ENCODE data around the gene NUDT9. TPM values are rescaled to one million over a fixed set of nuclear protein-coding genes. Genes with fewer than 3 reads are reported as not detected.
"Not testable (repeated sequence)": the region's sequence is repeated elsewhere in the genome, so short reads cannot be mapped to it uniquely, and the experiment has no call there.

NUDT9 gene
- total RNA-seq, 1 donor from 2014 or later, result 56.9 TPM

DNA sequence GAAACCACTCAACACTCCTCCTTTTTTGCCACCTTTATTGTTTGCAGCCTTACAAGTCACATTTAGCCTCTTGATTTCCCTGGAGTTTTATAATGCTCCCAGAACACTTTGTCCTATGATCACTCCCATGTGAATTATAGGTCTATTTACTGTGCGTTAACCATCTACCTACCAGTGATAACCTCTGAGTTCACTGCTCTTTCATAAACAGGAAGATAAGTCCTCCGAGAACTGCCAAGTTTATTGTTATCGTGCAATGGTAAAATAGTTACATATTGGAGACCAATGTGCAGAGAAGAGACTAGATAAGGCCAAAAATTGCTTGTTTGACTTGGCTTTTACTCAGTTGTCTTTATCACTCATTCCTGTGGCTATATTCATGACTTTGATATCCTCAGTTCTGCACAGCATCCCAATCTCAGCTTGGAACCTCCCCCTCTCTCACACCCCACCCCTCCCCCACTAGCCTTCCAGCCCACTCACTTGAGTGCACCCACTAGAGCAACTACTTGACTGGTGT lies 12.9 kb upstream of the NUDT9 start:
- DNase-seq (ENCODE audit: low spot score), result peak; percentile 56

DNA sequence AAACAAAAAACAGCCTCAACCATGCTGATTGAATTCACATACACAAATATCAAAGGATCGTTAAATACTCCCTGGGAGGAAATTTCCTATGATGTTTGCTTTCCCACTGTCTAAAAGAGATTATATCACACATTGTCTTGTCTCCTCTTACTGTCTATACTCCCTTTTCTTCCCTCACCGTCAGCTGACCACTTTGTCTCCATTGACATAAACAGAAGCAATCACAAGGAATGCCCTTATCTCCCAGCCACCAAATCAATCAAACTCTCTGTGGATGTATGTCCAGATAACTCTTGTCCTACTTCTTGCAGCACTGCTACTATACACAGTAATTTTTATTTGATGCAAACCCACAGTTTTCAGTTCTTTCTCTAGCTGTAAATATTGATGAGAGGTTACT lies 12.2 kb upstream of the NUDT9 start:
- peak; percentile 72 for DNase-seq (ENCODE audit: low spot score)

DNA sequence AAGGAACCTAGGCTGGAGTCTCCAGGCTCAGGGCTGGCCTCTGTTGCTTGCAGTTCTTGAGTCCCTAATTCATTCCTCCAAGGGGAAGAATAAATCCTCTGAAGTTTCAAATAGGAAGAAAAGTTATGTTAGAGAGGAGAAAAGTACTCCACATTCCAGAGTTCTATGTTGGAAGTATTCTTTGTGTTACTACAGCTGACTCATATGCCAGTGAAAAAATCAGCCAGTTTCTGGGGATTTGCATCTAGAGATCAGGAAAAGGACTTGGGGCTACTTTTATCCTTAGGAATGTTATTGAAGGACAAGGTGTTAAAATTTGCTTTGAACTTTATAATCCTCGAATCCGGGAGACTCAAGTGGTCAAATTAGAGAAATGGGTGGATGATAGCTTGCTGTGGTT lies 11.7 kb upstream of the NUDT9 start:
- DNase-seq (ENCODE audit: low spot score), result no peak

DNA sequence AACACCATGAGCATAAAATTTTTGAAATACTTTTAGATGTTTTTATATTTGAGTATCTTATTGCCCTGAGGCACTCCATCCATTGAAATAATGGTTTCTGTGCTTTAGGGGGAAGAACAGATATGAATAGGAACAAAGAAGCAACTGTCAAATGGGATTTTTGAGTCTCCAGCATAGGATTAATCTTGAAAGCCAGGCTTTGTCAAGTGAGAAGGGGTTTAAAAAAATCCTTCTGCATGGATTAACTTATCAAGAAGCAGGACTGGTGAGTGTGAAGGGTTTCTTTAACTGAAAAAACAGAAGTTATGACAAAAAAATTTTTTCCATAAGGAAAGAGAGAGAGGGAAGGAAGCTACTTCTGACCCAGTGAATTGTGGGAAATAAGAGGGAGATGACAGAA lies 7.6 kb upstream of the NUDT9 start:
- DNase-seq (ENCODE audit: low spot score), result no peak

DNA sequence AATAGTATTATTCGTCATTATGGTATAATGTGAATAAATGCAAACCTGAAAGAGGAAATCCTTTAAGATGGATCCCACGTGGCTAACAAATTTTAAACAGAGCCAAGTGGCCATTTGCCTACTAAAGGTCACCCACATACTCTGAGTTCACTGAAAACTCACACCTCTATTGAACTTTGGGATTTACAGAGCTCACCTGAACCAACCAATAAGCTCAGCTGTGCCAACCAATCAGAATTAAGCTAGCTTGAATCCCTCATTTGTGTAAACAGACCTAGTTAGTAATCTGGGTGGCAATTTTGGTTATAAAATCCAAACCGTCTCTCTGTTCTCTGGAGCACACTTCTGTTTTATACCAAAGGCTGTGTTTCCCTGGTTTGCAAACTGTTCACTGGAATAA lies 5.4 kb upstream of the NUDT9 start:
- peak; percentile 53 for DNase-seq (ENCODE audit: low spot score)

DNA sequence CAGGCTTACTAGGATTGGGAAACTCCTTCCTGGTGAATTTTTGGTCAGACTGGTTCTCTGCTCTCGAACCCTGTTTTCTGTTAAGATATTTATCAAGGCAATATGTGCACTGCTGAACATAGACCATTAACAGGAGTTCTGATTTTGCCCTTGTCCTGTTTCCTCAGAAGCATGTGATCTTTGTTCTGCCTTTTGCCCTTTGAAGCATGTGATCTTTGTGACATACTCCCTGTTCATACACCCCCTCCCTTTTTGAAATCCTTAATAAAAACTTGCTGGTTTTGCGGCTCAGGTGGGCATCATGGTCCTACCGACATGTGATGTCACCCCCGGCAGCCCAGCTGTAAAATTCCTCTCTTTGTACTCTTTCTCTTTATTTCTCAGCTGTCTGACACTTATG lies 4.0 kb upstream of the NUDT9 start:
- DNase-seq (ENCODE audit: low spot score), result not testable (repeated sequence)

DNA sequence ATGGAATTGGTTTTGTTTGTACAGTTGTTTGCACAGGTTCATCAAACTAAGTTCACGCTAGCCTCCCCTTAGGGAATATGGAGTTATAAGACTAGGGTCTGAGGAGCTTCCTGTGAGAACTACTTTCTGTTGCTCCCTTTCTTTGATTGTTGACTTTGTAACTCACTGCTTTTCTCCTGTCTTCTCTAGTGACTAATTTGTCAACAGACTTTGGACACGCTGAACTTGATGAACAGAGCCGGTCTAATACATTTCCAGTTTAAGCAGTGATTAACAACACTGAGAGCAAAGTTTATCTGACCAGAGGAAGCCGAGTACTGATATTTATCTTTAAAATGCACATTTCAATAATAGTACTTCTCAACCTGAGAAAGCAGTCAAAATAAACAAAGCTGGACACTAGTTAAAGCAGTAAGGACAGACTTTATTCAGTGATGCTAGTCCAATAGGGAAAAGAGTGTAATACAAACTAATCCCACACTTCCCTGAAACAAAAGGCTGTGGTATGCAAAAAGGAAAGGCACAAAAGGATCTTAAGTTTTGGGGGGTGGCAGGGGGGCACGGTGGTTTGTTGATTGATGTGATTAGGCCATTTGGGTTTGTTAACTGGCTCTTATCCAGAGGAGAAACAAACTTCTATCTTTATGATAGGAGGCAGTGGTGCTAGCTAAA lies 2.7 kb upstream of the NUDT9 start:
- DNase-seq (ENCODE audit: low spot score), result no peak

DNA sequence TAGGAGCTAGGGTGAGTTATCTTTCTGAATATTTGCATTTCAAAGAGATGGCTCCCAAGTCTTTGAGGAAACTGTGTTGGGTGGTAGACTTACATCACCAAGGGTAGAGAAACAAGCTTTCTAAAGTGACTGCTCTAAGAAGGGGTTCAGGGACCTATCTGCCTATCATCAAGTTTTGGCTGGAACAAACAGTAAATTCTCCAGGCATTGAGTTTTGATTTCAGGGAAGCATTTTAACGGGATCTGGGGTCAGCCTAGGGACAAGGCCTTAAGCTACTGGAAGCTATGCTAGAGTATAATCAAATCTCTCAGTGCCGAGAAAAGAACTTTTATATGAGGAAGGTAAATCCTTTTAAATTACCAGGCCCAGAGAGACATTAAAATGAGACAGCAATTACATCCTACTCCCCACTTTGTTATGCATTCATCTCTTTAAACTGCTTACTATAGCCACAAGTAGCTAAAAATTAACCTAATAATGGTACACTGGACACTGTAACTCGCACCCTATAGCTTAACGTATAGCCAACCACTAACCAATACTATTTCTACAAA lies 2.0 kb upstream of the NUDT9 start:
- DNase-seq (ENCODE audit: low spot score), result no peak

DNA sequence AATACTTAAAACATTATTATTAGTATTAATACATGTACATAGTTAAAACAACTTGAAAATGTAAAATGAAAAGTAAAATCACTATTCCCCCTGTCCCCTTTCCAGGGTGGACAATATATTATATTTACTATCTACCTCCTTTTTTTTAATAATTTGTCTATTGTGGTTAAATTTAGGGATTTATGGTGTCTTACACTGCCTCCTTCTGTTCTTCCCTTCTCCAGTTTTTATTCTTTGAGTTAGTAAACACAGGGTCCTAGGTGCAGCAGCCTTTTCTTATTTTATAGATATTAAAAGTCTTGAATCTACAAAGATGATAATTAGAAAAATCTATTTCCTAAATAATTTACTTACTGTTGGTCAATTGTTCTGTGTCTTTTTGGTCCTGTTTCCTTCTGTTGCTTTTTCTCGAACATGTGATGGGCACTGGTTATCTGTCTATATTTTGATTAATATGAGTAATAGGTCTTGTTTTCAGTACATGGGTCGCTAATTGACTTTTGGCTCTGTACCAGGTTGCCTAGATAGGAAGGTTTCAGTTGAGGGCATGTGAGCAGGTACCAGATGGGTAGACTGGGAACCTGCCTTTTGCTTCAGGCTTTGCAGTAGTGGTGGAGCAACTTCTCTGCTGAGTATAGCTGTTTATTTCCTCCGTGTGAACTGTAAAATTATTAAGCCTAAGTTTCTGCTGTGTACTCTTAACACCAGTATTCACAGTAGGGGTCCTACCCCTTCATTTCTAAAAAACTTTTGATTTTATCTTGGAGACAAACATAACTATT lies 1.1 kb downstream of the NUDT9 start:
- DNase-seq (ENCODE audit: low spot score), result no peak

DNA sequence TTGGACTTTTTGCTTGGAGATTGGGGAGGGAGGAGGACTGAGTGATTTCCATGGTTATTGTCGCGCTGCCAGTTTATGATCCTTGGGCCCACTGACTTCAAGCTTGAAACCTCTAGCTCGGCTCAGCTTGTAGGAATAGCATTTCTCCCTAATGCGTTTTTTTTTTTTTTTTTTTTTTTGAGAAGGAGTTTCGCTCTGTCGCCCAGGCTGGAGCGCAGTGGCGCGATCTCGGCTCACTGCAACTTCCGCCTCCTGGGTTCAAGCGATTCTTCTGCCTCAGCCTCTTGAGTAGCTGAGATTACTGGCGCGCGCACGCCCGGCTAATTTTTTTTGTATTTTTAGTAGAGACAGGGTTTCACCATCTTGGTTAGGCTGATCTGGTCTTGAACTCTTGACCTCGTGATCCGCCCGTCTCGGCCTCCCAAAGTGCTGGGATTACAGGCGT lies 1.7 kb downstream of the NUDT9 start:
- not testable (repeated sequence) for DNase-seq (ENCODE audit: low spot score)

DNA sequence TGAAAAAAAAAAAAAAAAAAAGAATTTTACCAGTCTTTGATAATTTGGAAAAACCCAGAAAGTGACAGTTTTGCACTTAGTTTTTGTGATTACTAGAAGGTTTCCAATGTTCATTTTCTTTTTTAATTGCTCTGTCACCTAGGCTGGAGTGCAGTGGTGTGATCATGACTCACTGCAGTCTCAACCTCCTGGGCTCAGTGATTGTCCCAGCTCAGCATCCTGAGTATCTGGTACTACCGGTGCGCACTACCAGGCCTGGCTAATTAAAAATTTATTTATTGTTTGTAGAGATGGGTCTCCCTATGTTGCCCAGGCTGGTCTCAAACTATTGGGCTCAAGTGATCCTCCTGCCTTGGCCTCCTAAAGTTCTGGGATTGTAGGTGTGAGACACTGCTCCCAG lies 3.3 kb downstream of the NUDT9 start:
- DNase-seq (ENCODE audit: low spot score), result no peak

DNA sequence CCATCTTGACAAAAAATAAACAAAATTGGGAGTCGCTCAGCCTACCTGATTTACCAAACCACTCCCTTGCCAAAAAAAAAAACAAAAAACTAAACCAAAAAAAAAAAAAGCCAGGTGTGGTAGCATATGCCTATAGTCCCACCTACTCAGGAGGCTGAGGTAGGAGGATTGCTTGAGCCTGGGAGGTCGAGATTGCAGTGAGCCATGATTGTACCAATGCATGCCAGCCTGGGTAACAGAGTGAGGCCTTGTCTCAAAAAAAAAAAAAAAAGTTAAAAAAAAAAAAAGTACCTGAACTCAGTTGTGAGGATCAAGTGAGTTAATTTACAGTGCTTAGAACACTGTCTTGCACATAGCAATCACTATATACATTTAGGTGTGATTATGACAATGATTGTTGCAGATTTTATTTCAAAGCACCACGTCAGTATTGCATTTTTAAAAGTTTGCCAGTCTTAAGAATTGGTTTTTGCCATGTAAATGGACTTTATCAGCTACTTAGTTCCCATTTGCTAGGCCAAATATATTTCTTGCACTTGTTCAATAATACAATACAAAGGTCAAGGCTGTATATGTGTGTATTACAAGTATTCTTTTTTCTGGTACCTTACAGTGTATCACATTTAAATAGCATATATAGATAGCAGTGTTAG lies 4.6 kb downstream of the NUDT9 start:
- DNase-seq (ENCODE audit: low spot score), result no peak

DNA sequence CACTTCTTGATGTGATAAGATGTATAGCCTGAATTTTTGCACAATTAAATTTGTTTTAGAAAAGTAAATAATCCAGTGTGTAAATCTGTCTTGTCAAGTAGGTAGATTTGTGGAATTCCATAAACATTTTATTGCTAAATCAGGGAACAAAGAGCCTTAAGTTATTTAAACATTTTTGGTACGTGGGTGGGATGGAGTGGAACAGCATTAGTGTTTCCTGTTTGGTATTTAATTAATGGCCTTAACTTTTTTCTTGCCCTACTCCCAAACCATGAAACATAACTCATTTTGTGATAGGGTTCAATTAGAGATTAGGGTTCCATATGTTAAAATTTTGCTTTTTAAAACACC lies 5.1 kb downstream of the NUDT9 start:
- DNase-seq (ENCODE audit: low spot score), result no peak

DNA sequence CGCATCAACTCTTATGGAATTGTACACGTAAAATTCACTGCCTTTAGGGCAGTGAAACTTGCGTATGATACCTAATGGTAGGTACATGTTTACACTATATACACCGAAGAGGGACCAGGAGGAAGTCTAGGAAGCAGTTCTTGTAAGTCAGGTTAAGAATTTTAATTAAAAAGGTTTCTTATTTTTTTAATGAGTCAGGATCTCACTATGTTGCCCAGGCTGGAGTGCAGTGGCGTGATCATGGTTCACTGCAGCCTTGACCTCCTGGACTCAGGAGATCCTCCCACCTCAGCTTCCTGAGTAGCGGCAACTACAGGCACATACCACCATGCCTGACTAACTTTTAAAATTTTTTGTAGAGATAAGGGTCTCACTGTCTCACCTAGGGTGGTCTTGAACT lies 6.6 kb downstream of the NUDT9 start:
- DNase-seq (ENCODE audit: low spot score), result no peak

DNA sequence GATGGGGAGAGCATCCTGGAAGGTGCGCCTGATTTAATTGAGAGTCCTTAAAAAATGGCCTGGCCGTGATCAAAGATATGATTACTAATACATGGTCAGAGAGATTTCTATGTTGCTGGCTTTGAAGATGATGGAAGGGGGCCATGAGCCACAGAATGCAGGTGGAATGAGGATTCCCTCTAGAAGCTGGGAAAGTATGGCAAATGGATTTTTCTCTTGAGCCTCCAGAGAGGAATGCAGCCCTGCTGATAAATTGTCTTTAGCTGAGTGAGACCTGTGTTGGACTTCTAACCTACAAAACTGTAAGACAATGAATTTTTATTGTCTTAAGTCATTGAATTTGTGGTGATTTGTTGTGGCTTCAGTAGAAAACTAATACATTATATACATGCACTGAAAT lies 7.7 kb downstream of the NUDT9 start:
- DNase-seq (ENCODE audit: low spot score), result no peak

DNA sequence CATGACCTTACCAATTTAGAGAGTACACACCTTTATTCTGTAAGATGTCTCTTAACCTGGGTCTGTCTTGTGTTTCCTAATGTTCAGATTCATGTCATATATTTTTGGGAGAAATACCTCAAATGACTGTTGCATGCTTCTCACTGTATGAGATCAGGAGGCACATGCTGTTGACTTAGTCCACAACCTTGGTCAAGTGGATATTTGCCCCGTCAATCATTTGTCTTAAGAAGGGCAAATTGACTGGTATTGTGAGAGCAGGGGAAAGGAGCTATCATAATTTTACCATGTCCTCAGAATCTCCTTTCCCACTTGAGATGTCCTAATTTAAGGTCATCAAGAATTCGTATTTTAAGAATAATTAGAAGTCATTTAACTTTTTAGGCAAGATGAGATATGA lies 11.0 kb downstream of the NUDT9 start:
- no peak for DNase-seq (ENCODE audit: low spot score)

DNA sequence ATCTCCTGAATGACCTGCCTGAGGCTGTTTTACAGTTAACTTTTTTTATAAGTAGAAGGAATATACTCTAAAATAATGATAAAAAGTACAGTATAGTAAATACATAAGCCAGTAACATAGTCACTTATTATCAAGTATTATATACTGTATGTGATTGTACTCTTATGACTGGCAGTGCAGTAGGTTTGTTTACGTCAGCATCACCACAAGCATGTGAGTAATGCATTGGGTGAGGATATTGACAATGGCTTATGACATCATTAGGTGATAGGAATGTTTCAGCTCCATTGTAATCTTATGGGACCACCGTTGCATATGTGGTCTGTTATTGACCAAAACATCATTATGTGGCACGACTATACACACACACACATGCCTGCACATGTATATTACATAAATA lies 20.5 kb downstream of the NUDT9 start:
- DNase-seq (ENCODE audit: low spot score), result no peak

DNA sequence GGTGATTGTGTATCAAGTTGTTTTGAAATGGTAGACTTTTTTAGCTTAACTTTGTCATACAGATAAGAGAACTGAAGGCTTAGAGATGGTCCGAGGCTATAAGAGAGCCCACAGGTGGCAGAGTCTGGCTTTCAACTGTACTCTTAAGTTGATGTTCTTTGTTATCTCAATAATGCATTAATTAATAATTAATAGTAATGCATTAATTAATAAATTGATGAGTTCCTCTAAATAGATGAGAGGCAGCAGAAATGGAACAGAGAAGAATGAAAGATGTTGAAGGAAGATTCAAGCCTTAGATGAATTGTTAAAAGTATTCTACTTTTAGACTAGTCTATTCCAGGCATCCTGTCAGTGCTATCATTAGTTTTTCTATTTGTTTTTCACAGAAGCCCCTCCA lies 22.4 kb downstream of the NUDT9 start:
- DNase-seq (ENCODE audit: low spot score), result no peak

DNA sequence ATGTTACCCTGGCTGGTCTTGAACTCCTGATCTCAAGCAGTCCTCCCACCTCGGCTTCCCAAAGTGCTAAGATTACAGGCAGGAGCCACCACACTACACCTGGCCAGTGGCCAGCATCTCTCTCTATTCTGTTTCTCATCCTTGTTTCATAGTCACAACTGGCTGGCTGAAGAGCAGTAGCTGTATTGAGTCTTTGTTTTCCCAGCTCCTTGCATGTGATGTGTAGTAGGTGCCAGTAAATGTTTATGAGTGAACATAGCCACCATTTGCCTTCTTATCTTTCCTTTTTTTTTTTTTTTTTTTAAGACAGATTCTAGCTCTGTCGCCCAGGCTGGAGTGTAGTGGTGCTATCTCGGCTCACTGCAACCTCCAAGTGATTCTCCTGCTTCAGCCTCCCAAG lies 23.6 kb downstream of the NUDT9 start:
- DNase-seq (ENCODE audit: low spot score), result no peak

DNA sequence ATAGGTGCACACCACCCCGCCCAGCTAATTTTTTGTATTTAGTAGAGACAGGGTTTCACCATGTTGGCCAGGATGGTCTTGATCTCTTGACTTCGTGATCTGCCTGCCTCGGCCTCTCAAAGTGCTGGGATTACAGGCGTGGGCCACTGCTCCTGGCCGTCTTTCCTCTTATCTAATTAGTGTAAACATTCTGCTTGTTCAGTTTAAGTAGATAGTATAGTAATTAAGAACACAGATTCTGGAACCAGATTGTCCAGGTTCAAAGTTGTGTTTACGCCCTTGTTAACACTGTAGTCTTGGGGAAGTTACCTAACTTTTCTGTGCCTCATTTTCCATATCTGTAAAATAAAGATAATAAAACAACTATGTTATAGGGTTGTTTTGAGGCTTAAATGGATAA lies 24.0 kb downstream of the NUDT9 start:
- DNase-seq (ENCODE audit: low spot score), result not testable (repeated sequence)

DNA sequence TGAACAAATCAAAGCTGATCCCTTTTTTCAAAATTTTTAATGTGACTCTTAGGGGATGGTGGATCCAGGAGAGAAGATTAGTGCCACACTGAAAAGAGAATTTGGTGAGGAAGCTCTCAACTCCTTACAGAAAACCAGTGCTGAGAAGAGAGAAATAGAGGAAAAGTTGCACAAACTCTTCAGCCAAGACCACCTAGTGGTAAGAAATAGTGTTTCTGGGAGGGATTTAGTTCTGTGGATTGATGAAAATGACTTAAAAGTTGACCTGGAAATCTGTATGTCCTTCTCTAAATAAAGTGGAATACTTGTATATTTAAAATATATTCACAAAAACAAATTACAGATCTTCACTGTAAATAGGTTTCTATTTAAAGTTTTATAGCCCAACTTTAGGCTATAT lies 29.2 kb downstream of the NUDT9 start:
- DNase-seq (ENCODE audit: low spot score), result no peak

DNA sequence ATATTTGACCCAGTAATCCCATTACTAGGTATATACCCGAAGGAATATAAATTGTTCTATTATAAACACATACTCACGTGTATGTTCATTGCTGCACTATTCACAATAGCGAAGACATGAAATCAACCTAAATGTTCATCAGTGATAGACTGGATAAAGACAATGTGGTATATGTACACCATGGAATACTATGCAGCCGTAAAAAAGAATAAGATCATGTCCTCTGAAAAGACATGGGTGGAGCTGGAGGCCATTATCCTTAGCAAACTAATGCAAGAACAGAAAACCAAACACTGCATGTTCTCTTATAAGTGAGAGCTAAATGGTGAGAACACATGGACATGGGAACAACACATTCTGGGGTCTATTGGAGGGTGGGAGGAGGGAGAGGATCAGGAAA lies 36.5 kb downstream of the NUDT9 start:
- no peak for DNase-seq (ENCODE audit: low spot score)

DNA sequence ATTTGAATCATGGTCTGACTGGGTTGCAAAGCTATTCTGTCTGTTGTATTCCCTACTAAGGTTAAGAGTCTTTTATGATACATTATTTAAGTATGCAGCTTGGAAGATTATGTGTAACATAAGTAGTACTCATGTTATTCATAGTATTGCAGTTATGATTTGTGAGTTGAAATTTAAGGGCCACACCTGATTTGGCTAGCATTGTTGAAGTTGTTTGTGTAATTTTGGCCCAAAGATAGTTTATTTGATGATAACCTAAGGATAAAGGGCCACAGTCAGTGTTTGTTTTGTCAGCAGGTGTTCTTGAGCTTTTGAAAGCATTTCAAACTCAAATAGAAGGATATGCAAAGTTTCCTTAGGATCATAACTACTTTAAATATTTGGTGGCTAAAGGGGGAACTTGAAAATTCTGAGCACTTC lies 38.9 kb downstream of the NUDT9 start:
- DNase-seq (ENCODE audit: low spot score), result no peak

All from mucosa of gallbladder (tissue), 1 donor.